ENCODE data around the gene C6orf132.

The C6orf132 gene

GRCh38 chr6:42083530-42083929 lies 58.9 kb downstream of the C6orf132 start:
- peak overlapping the region; percentile 28; the same call in 1 of the 2 replicates for H3K27ac ChIP-seq
- no peak for TF ChIP-seq CTCF (conservative IDR thresholded peaks at IDR 0.05)

GRCh38 chr6:42079941-42080464 lies 62.4 kb downstream of the C6orf132 start:
- no peak overlapping the region for H3K27ac ChIP-seq

GRCh38 chr6:42078386-42078785 lies 64.0 kb downstream of the C6orf132 start:
- H3K27ac ChIP-seq, result no peak overlapping the region
- TF ChIP-seq CTCF (conservative IDR thresholded peaks at IDR 0.05), result no peak

More at GRCh38 chr6:42079941-42080464, 62.4 kb downstream of the C6orf132 start:
- TF ChIP-seq CTCF (conservative IDR thresholded peaks at IDR 0.05), result no peak

- peak overlapping the region; percentile 46 for H3K27ac ChIP-seq
- peak; percentile 88 for TF ChIP-seq CTCF (conservative IDR thresholded peaks at IDR 0.05)
These were observed 67.1 kb downstream of the C6orf132 start for GRCh38 chr6:42075159-42075838.

GRCh38 chr6:42073287-42073686 lies 69.1 kb downstream of the C6orf132 start:
- H3K27ac ChIP-seq, result no peak overlapping the region
- TF ChIP-seq CTCF (conservative IDR thresholded peaks at IDR 0.05), result no peak

- TF ChIP-seq CTCF (conservative IDR thresholded peaks at IDR 0.05), result no peak
- no peak overlapping the region for H3K27ac ChIP-seq
These were observed 70.4 kb downstream of the C6orf132 start for GRCh38 chr6:42071881-42072583.

GRCh38 chr6:42068872-42069522 lies 73.4 kb downstream of the C6orf132 start:
- H3K27ac ChIP-seq, result no peak overlapping the region
- TF ChIP-seq CTCF (conservative IDR thresholded peaks at IDR 0.05), result 0 out of 2 replicates have a peak, but pooled peaks have one; percentile 7
